Activated T-cell treated with anti-CD3 and anti-CD28 coated beads, Interleukin-2, amount 50 U/mL, for 4 hours (primary cell): Measurements from ENCODE around the gene KCNMB3. TPM values are rescaled to one million over a fixed set of nuclear protein-coding genes. Genes with fewer than 3 reads are reported as not detected.

Experiments
- ATAC-seq, 2 donors: fragments of 200-7000 bp; cut with Tn5 transposase; one replicate each; pipeline ENCODE4 v1.10.0; 2021
- DNase-seq: peaks from one replicate; pipeline ENCODE4 v3.0.0-alpha.2; 2020
- H3K27me3 Mint-ChIP-seq: one replicate; pipeline ENCODE4 v1.8.0; 2021; ENCODE audit warnings: low read depth, mixed read lengths
- H3K36me3 Mint-ChIP-seq: one replicate; pipeline ENCODE4 v1.8.0; 2022; ENCODE audit warnings: mixed read lengths; ENCODE audit not compliant: insufficient read depth
- H3K4me1 Mint-ChIP-seq: one replicate; pipeline ENCODE4 v1.8.0; 2021; ENCODE audit warnings: low read depth, mixed read lengths
- H3K4me3 Mint-ChIP-seq: one replicate; pipeline ENCODE4 v1.8.0; 2021; ENCODE audit warnings: mild to moderate bottlenecking, moderate library complexity, mixed read lengths
- H3K9me3 Mint-ChIP-seq: one replicate; pipeline ENCODE4 v1.8.0; 2021; ENCODE audit warnings: mixed read lengths
- total RNA-seq, 3 donors: library from RNA; stranded (reverse); gene quantifications; one replicate each; pipeline ENCODE4 v1.2.1, GENCODE V29; 2021

The KCNMB3 gene
- total RNA-seq, result under 1 TPM in 2 of 3 donors, not detected in 1; 0.15 to 0.34 TPM

DNA sequence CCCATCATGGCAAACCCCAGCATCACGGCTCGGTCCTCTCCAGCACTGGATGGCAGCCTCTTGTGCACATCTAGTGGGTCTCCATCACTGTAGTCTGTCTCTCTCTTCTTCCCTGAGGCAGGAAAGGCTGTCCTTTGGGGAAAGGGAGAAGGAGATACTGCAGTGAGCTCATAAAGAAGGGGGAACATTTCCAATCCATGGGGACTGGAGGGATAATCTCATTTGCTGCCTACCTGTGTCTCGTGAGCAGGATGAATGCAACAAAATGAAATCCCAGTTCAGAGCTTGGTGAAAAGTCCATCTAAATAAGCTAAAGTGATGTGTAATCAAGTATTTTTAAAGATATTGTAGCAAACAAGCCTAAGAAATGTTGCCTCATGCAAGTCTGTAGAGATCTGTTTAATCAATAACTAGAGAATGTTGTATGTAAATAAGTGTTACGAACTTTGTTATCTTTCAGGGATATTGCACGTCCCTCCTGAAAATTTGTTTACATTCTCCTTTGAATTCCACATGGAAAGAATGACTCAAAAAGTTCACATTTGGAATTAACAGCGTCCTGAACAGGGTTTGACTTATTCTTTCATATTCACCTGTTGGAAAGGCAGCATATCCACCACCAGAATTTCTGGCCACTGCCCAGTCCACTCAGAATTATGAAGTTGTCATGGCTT is at the start of gene KCNMB3:
Gene KCNMB3 (minus strand): TSS at position 312 of the 674 bp plus-strand sequence. CDS start 124 bp downstream, at position 188.
- Mint-ChIP-seq H3K4me3 (no peak within 1 kb of the TSS), H3K9me3 (no peaks in the 10 kb centered on the region), H3K36me3 (no peaks in the 10 kb centered on the region), H3K27me3 (no peaks in the 10 kb centered on the region), H3K4me1 (no peaks in the 10 kb centered on the region)
- ATAC-seq (no peak), DNase-seq (no peak)

- no peak for ATAC-seq
- H3K9me3 Mint-ChIP-seq, result peaks cover 2% of the 10 kb centered on the region
- H3K4me1 Mint-ChIP-seq, result no peaks in the 10 kb centered on the region
- H3K36me3 Mint-ChIP-seq, result no peaks in the 10 kb centered on the region
- DNase-seq, result no peak
- H3K27me3 Mint-ChIP-seq, result peaks cover 3% of the 10 kb centered on the region
- no peak overlapping the region for H3K4me3 Mint-ChIP-seq
Observed at GRCh38 chr3:179299999-179300613, 49.2 kb upstream of the KCNMB3 start.

GRCh38 chr3:179299316-179299715 is 48.4 kb upstream of the KCNMB3 start:
- ATAC-seq, result no peak
- Mint-ChIP-seq H3K9me3 (peaks cover 2% of the 10 kb centered on the region), H3K27me3 (peaks cover 3% of the 10 kb centered on the region), H3K4me1 (no peaks in the 10 kb centered on the region), H3K4me3 (no peak overlapping the region), H3K36me3 (no peaks in the 10 kb centered on the region)
- no peak for DNase-seq

DNA sequence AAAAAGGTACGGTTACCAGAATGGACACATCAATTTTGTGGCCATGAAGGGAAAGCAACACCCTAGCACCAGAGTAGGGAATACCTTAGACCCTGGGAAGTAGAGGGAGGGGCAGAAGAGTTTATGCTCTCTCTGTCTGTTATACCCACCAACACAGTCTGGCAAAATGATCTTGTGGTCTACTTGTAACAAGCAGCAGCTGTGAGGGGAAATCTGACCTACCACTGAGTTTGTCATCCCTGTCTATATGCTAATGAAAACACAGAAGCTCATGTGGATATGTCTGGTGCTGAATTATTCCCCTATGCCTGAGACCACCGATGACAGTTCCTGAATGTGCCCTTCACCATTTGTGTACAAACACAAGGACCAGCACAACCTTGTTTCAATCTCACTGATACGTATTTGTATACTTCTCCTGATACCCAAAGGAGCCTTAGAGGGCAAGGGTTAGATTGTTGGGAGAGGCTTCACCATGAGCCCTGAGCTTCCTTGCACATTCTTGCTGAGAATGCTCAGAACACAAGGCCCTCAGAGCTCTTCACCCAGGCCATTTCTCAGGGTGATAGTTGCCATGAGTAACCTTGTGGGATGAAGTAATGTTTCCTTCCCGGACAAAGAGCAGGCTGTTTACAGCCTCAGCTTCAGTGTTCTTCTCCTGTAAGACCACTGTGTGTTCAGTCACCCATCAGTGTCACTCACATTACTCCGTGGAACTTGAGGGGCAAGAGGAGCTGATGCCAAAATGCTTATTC is 47.2 kb upstream of the KCNMB3 start:
- no peak for ATAC-seq
- Mint-ChIP-seq H3K27me3 (peaks cover 5% of the 10 kb centered on the region), H3K9me3 (peaks cover 2% of the 10 kb centered on the region), H3K4me1 (no peaks in the 10 kb centered on the region), H3K4me3 (no peak overlapping the region), H3K36me3 (no peaks in the 10 kb centered on the region)
- DNase-seq, result no peak

GRCh38 chr3:179292450-179292849 is 41.5 kb upstream of the KCNMB3 start:
- Mint-ChIP-seq H3K4me3 (no peak overlapping the region), H3K4me1 (no peaks in the 10 kb centered on the region), H3K36me3 (no peaks in the 10 kb centered on the region), H3K9me3 (no peaks in the 10 kb centered on the region), H3K27me3 (peaks cover 8% of the 10 kb centered on the region)
- DNase-seq, result no peak
- no peak for ATAC-seq

GRCh38 chr3:179289295-179289694 is 38.4 kb upstream of the KCNMB3 start:
- H3K36me3 Mint-ChIP-seq, result no peaks in the 10 kb centered on the region
- H3K4me3 Mint-ChIP-seq, result no peak overlapping the region
- peaks cover 5% of the 10 kb centered on the region for H3K27me3 Mint-ChIP-seq
- no peak for DNase-seq
- H3K4me1 Mint-ChIP-seq, result no peaks in the 10 kb centered on the region
- no peaks in the 10 kb centered on the region for H3K9me3 Mint-ChIP-seq
- ATAC-seq, result no peak

DNA sequence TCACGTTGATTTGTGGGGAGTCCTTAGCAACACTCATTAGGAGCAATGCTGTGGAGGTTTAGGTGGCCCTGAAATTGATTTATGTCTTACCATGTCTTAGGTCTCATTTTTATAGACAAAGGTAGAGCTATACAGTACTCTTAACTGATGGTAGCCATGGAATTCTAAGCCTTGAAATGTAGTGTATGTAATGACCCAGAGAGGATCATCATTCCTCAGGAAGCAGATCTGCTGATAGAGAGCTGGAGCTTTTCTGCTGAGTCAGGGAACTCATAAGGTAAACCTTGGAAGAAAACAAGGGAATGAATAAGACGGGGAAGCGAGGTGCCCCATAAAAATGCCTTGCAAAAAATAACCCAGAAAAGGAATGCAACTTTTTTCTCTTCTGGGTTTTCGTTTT is 37.9 kb upstream of the KCNMB3 start:
- ATAC-seq (no peak), DNase-seq (no peak)
- H3K27me3 Mint-ChIP-seq, result peaks cover 5% of the 10 kb centered on the region
- no peak overlapping the region for H3K4me3 Mint-ChIP-seq
- H3K9me3 Mint-ChIP-seq, result no peaks in the 10 kb centered on the region
- H3K36me3 Mint-ChIP-seq, result no peaks in the 10 kb centered on the region
- H3K4me1 Mint-ChIP-seq, result no peaks in the 10 kb centered on the region

DNA sequence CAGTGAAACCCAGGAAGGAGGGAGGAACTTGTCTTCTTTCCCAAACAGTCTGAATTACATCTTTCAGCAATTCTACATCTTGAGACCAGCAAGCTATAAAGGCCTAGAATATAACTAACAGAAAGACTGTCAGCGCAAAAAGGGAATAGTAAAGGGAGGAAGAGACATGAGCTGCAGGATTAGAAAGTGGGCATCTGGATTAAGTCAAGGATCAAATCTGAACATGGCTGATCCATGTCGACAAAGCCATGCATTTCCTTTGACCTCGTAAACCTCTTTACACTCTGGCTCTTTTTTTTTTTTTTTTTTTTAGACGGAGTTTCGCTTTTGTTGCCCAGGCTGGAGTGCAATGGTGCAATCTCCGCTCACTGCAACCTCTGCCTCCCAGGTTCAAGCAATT is 35.4 kb upstream of the KCNMB3 start:
- Mint-ChIP-seq H3K9me3 (no peaks in the 10 kb centered on the region), H3K27me3 (peaks cover 9% of the 10 kb centered on the region), H3K4me1 (no peaks in the 10 kb centered on the region), H3K36me3 (no peaks in the 10 kb centered on the region), H3K4me3 (no peak overlapping the region)
- DNase-seq (no peak), ATAC-seq (no peak)

GRCh38 chr3:179281825-179282224 is 30.9 kb upstream of the KCNMB3 start:
- Mint-ChIP-seq H3K27me3 (peaks cover 20% of the 10 kb centered on the region), H3K4me1 (no peaks in the 10 kb centered on the region), H3K9me3 (no peaks in the 10 kb centered on the region), H3K36me3 (no peaks in the 10 kb centered on the region), H3K4me3 (no peak overlapping the region)
- DNase-seq (no peak), ATAC-seq (no peak)

GRCh38 chr3:179279837-179280236 is 28.9 kb upstream of the KCNMB3 start:
- DNase-seq (no peak), ATAC-seq (no peak)
- no peaks in the 10 kb centered on the region for H3K36me3 Mint-ChIP-seq
- H3K27me3 Mint-ChIP-seq, result peaks cover 24% of the 10 kb centered on the region
- H3K9me3 Mint-ChIP-seq, result no peaks in the 10 kb centered on the region
- H3K4me1 Mint-ChIP-seq, result no peaks in the 10 kb centered on the region
- H3K4me3 Mint-ChIP-seq, result no peak overlapping the region

DNA sequence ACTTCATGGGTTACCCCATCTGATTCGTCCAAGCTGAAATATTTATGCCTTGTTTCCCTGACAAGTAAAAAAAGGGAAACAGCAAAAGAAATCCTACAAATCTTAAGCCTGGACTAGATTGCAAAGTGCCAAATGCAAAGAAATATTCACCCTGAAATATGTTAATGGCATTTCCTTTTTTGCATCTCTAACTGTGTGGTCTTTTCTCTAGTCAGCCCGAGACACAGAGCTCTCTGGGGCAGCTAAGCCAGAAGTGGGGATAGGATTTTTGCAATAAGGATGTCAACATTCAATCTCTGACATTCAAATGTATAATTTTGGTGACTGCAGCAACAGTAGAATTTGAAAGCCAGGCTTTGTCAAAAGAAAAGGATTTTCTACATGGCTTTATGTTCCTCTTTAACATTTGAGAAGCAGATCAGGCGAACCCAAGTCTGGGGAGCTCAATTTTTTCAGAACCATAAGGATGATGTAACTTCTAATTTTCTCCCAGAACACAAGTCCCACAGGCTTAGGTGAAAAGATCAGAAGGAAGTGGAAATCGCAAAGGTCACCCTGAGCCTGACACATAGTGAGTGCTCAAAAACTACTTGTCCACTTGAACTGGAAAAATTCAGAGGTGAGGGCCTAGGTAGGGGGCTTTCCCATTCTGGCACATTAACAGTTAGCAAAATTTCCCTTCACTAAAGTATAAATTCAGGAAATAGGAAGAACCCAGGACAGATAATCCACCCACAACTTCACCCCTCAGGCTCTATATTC is 28.2 kb upstream of the KCNMB3 start:
- DNase-seq (no peak), ATAC-seq (no peak)
- no peaks in the 10 kb centered on the region for H3K9me3 Mint-ChIP-seq
- no peaks in the 10 kb centered on the region for H3K36me3 Mint-ChIP-seq
- no peaks in the 10 kb centered on the region for H3K4me1 Mint-ChIP-seq
- no peak overlapping the region for H3K4me3 Mint-ChIP-seq
- H3K27me3 Mint-ChIP-seq, result peaks cover 24% of the 10 kb centered on the region

DNA sequence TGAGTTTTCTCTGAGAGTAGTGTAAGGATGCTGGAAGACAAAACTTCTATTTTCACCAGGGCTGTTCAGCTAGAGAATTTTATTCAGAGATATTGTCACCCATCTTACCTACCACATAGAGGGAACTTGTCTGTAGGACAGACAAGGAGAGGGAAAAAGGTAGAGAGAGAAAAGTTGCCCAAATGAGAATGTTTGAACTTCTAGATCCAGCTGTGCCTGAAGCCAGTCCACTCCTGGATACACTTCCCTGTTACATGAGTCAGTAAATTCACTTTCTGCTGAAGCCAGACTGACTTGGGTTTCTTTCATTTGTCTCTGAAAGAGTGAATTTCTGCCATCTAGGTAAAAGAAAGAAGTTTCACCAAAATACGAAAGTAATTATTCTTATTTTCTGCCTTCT is 27.2 kb upstream of the KCNMB3 start:
- ATAC-seq (no peak), DNase-seq (no peak)
- no peaks in the 10 kb centered on the region for H3K9me3 Mint-ChIP-seq
- H3K36me3 Mint-ChIP-seq, result no peaks in the 10 kb centered on the region
- H3K27me3 Mint-ChIP-seq, result peaks cover 24% of the 10 kb centered on the region
- no peak overlapping the region for H3K4me3 Mint-ChIP-seq
- H3K4me1 Mint-ChIP-seq, result no peaks in the 10 kb centered on the region

DNA sequence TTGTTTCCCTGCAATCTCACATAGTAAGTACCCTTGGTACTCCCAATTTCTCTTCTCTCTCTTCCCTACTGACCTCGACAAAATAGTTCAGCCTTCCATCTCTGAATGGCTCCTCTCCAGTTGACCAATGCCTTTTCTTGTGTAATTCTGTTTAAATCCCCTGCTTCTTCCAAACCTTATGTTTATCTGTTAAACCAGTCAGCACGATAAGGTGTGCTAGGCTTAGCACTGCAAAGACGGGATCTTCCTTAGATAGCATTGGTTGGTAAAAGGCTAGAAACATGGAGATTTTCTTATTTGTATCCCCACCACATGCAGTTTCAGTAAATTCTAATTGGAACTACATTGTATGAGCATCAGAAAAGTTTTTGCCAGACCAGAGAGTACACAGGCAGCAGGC is 25.8 kb upstream of the KCNMB3 start:
- Mint-ChIP-seq H3K9me3 (no peaks in the 10 kb centered on the region), H3K4me1 (no peaks in the 10 kb centered on the region), H3K36me3 (no peaks in the 10 kb centered on the region), H3K27me3 (peaks cover 15% of the 10 kb centered on the region), H3K4me3 (no peak overlapping the region)
- DNase-seq (no peak), ATAC-seq (no peak)

- no peaks in the 10 kb centered on the region for H3K36me3 Mint-ChIP-seq
- H3K4me1 Mint-ChIP-seq, result no peaks in the 10 kb centered on the region
- peaks cover 15% of the 10 kb centered on the region for H3K27me3 Mint-ChIP-seq
- no peak for DNase-seq
- H3K4me3 Mint-ChIP-seq, result no peak overlapping the region
- H3K9me3 Mint-ChIP-seq, result no peaks in the 10 kb centered on the region
- no peak for ATAC-seq
Observed at GRCh38 chr3:179276001-179276400, 25.1 kb upstream of the KCNMB3 start.
